UCSD-AML1 (cell line): ENCODE results near the gene WDR37.
"Not testable (repeated sequence)": the region's sequence is repeated elsewhere in the genome, so short reads cannot be mapped to it uniquely, and the experiment has no call there.

Experiments used
- DNase-seq: peaks from one replicate; lab custom pipeline; 2025; ENCODE audit not compliant: unreplicated experiment; lab: John Stamatoyannopoulos, UW

Gene WDR37

GRCh38 chr10:1149793-1150637 lies 93.8 kb downstream of the WDR37 start:
- DNase-seq: peak; percentile 34

GRCh38 chr10:1150638-1150955 lies 94.4 kb downstream of the WDR37 start:
- no peak for DNase-seq

GRCh38 chr10:1151076-1152033 lies 95.2 kb downstream of the WDR37 start:
- no peak for DNase-seq

- no peak for DNase-seq
Measured at GRCh38 chr10:1152386-1153250, 96.4 kb downstream of the WDR37 start.

- no peak for DNase-seq
Measured at GRCh38 chr10:1153251-1153763, 97.1 kb downstream of the WDR37 start.

GRCh38 chr10:1153805-1154351 lies 97.7 kb downstream of the WDR37 start:
- no peak for DNase-seq

GRCh38 chr10:1154531-1155295 lies 98.5 kb downstream of the WDR37 start:
- no peak for DNase-seq

- no peak for DNase-seq
Measured at GRCh38 chr10:1155791-1156615, 99.8 kb downstream of the WDR37 start.

- no peak for DNase-seq
Measured at GRCh38 chr10:1156616-1156886, 100.4 kb downstream of the WDR37 start.

GRCh38 chr10:1156921-1157614 lies 100.9 kb downstream of the WDR37 start:
- no peak for DNase-seq

GRCh38 chr10:1157615-1157933 lies 101.4 kb downstream of the WDR37 start:
- DNase-seq: no peak

- DNase-seq: no peak
Measured at GRCh38 chr10:1158066-1158465, 101.9 kb downstream of the WDR37 start.

- DNase-seq: not testable (repeated sequence)
Measured at GRCh38 chr10:1158536-1158935, 102.4 kb downstream of the WDR37 start.

GRCh38 chr10:1159131-1160061 lies 103.2 kb downstream of the WDR37 start:
- DNase-seq: no peak

GRCh38 chr10:1160561-1161314 lies 104.6 kb downstream of the WDR37 start:
- no peak for DNase-seq

GRCh38 chr10:1161315-1161673 lies 105.1 kb downstream of the WDR37 start:
- not testable (repeated sequence) for DNase-seq
